Activated gamma-delta T cell (primary cell): Measurements from ENCODE around the gene TBC1D1.
"Not testable (repeated sequence)": the region's sequence is repeated elsewhere in the genome, so short reads cannot be mapped to it uniquely, and the experiment has no call there.

Experiments used
- DNase-seq: peaks from one replicate; lab custom pipeline; 2025; lab: John Stamatoyannopoulos, UW

The TBC1D1 gene

GRCh38 chr4:37889849-37890800 lies 759 bp upstream of the TBC1D1 start:
- DNase-seq = peak; percentile 26

- DNase-seq = peak; percentile 39
These were observed 626 bp downstream of the TBC1D1 start for GRCh38 chr4:37891260-37892159.

- no peak for DNase-seq
These were observed 1.8 kb downstream of the TBC1D1 start for GRCh38 chr4:37892641-37893040.

GRCh38 chr4:37893164-37893563 lies 2.3 kb downstream of the TBC1D1 start:
- DNase-seq = no peak

GRCh38 chr4:37895271-37895670 lies 4.4 kb downstream of the TBC1D1 start:
- no peak for DNase-seq

- DNase-seq = no peak
These were observed 5.4 kb downstream of the TBC1D1 start for GRCh38 chr4:37896206-37896860.

- DNase-seq = no peak
These were observed 11.3 kb downstream of the TBC1D1 start for GRCh38 chr4:37902212-37902611.

- DNase-seq = no peak
These were observed 12.1 kb downstream of the TBC1D1 start for GRCh38 chr4:37902738-37903693.

- no peak for DNase-seq
These were observed 13.0 kb downstream of the TBC1D1 start for GRCh38 chr4:37903901-37904300.

GRCh38 chr4:37904824-37905223 lies 13.9 kb downstream of the TBC1D1 start:
- no peak for DNase-seq

GRCh38 chr4:37905533-37906169 lies 14.8 kb downstream of the TBC1D1 start:
- DNase-seq = no peak

GRCh38 chr4:37908488-37909331 lies 17.8 kb downstream of the TBC1D1 start:
- DNase-seq = no peak

GRCh38 chr4:37909332-37910090 lies 18.6 kb downstream of the TBC1D1 start:
- no peak for DNase-seq

GRCh38 chr4:37910091-37910486 lies 19.2 kb downstream of the TBC1D1 start:
- no peak for DNase-seq

- DNase-seq = no peak
These were observed 23.7 kb downstream of the TBC1D1 start for GRCh38 chr4:37914539-37914938.

GRCh38 chr4:37917388-37917787 lies 26.5 kb downstream of the TBC1D1 start:
- DNase-seq = no peak

GRCh38 chr4:37918653-37919052 lies 27.8 kb downstream of the TBC1D1 start:
- no peak for DNase-seq

- no peak for DNase-seq
These were observed 31.4 kb downstream of the TBC1D1 start for GRCh38 chr4:37922328-37922727.

- DNase-seq = not testable (repeated sequence)
These were observed 32.2 kb downstream of the TBC1D1 start for GRCh38 chr4:37923089-37923488.
